K562 (cell line): ENCODE measurements around the gene RCC2. TPM values are rescaled to one million over a fixed set of nuclear protein-coding genes. Genes with fewer than 3 reads are reported as not detected.

Source experiments
- CC2D1A ChIP-seq: fragments of 450-650 bp; IDR thresholded peaks from 2 replicates; pipeline ENCODE4 v1.6.1; 2017; ENCODE audit warnings: mild to moderate bottlenecking
- CCAR2 ChIP-seq: fragments of 200-400 bp; formaldehyde crosslinking; IDR thresholded peaks from 2 replicates; pipeline ENCODE4 v1.6.1; 2017; ENCODE audit warnings: mild to moderate bottlenecking, low read depth, low read length
- HCFC1 ChIP-seq: IDR thresholded peaks from 2 replicates; pipeline ENCODE4 v1.6.1; 2012; ENCODE audit warnings: low read depth, low read length, improper control_type of control experiment
- HMBOX1 ChIP-seq: sonication (generic); IDR thresholded peaks from 2 replicates; pipeline ENCODE4 v1.6.1; 2016
- LARP7 ChIP-seq: fragments of 450-650 bp; IDR thresholded peaks from 2 replicates; pipeline ENCODE4 v1.6.1; 2016
- MGA ChIP-seq: fragments of 450-650 bp; IDR thresholded peaks from 2 replicates; pipeline ENCODE4 v1.6.1; 2016; ENCODE audit warnings: mild to moderate bottlenecking, moderate library complexity
- NBN ChIP-seq: fragments of 450-650 bp; IDR thresholded peaks from 2 replicates; pipeline ENCODE4 v1.6.1; 2016; ENCODE audit warnings: low read depth, mild to moderate bottlenecking
- NCOA1 ChIP-seq: fragments of 450-650 bp; IDR thresholded peaks from 2 replicates; pipeline ENCODE4 v1.6.1; 2016; ENCODE audit warnings: low read depth
- PHB ChIP-seq: fragments of 250-450 bp; sonication (Bioruptor Pico); IDR thresholded peaks from 2 replicates; pipeline ENCODE4 v1.5.0; 2021
- RAD51 ChIP-seq: fragments of 450-650 bp; IDR thresholded peaks from 2 replicates; pipeline ENCODE4 v1.7.1; 2016; ENCODE audit warnings: low read depth, mild to moderate bottlenecking, borderline replicate concordance
- RBBP5 ChIP-seq: fragments of 200-600 bp; sonication (generic); IDR thresholded peaks from 2 replicates; pipeline ENCODE4 v1.6.1; 2012; ENCODE audit warnings: borderline replicate concordance, mild to moderate bottlenecking, low read length, control low read depth, inconsistent platforms; ENCODE audit not compliant: insufficient read depth, poor library complexity, severe bottlenecking
- SNIP1 ChIP-seq: fragments of 450-650 bp; IDR thresholded peaks from 2 replicates; pipeline ENCODE4 v1.7.1; 2017; ENCODE audit warnings: low read depth, mild to moderate bottlenecking
- ZHX1 ChIP-seq: fragments of 150-350 bp; conservative IDR thresholded peaks from 2 replicates; pipeline ENCODE4 v1.6.1; 2014; ENCODE audit warnings: low read length
- ZNF444 ChIP-seq: fragments of 250-450 bp; sonication (Bioruptor Pico); IDR thresholded peaks from 2 replicates; pipeline ENCODE4 v1.4.0; 2020; ENCODE audit warnings: mild to moderate bottlenecking, moderate library complexity
- polyA plus RNA-seq, 8 experiments: library from polyadenylated mRNA; depleted of rRNA in 4 of 8; stranded (reverse) in 5 of 8; unstranded in 3 of 8; fragments of >200 nt; fragmentation: Nextera tagmentation in 2 of 8; fragmentation: Illumina TruSeq in 1 of 8; extraction: Ambion mirVana in 2 of 8; extraction: Trizol in 1 of 8; gene quantifications; 2 replicates each; pipeline versions ENCODE4 v1.2.1 to v1.2.3, GENCODE V29; 2011 to 2014; ENCODE audit warnings: inconsistent platforms in 1 of 8, missing spikeins in 1 of 8
- total RNA-seq, 7 experiments: library from RNA; depleted of rRNA in 6 of 7; stranded (reverse); fragments of >200 nt in 6 of 7; fragmentation: Illumina TruSeq in 2 of 7; extraction: Trizol in 2 of 7; gene quantifications; 2 replicates each; pipeline versions ENCODE4 v1.2.1 to v1.2.3, GENCODE V29; 2011 to 2021; ENCODE audit warnings: low replicate concordance in 1 of 7

The RCC2 gene
- total and polyA plus RNA-seq, 9 of the 15 experiments (the other 6 are each of a cell fraction or from before 2014, with no cell fraction given) = 31.8 to 292 (median 116) TPM

GRCh38 chr1:17360272-17360956, 79.1 kb downstream of the RCC2 start (continued):
- TF ChIP-seq MGA (no peak), RAD51 (no peak; the same call in 1 of the 2 replicates), SNIP1 (no peak), CCAR2 (no peak), LARP7 (no peak), ZNF444 (peak; percentile 96), NBN (no peak), HCFC1 (no peak), HMBOX1 (no peak), NCOA1 (peak; percentile 25; the same call in 1 of the 2 replicates), RBBP5 (no peak), CC2D1A (peak; percentile 81; the same call in 1 of the 2 replicates), PHB (CRISPR knock-in tag) (no peak), ZHX1 (no peak)
